Neuron (in vitro differentiated cells): ENCODE measurements around the gene LOX.

Experiments
- H2AFZ ChIP-seq: one replicate; pipeline ENCODE4 v1.6.1; 2013; ENCODE audit warnings: low read depth, mild to moderate bottlenecking, inconsistent platforms, low read length, moderate library complexity
- H3K27me3 ChIP-seq: one replicate; pipeline ENCODE4 v1.6.1; 2013; ENCODE audit warnings: low read length; ENCODE audit not compliant: insufficient read depth
- H3K36me3 ChIP-seq: one replicate; pipeline ENCODE4 v1.6.1; 2013; ENCODE audit warnings: low read length; ENCODE audit not compliant: insufficient read depth
- H3K4me1 ChIP-seq: one replicate; pipeline ENCODE4 v1.6.1; 2013; ENCODE audit warnings: low read length; ENCODE audit not compliant: insufficient read depth
- H3K4me3 ChIP-seq: 2 replicates; pipeline ENCODE4 v1.5.1; 2013; ENCODE audit warnings: mild to moderate bottlenecking, low read length, moderate library complexity
- H3K9me3 ChIP-seq: one replicate; pipeline ENCODE4 v1.6.1; 2013; ENCODE audit warnings: low read length

LOX gene

DNA sequence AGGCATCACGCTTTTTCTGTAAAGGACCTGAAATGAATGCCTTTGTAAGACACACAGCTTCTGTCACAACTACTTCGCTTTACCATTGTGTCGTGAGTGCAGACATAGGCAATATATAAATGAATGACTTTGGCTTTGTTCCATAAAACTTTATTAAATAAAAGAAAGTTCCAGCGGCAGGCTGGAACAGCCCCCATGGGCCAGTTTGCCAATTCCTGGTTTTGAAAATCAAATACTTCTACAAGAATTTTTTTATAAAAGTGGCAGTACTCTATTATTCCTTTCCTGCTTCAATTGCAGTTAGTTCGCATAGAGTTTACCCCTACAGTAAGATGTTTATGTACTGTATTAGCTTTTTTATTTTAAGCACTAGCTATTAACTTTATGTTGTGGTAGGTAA is 62.6 kb downstream of the LOX start:
- no peaks in the 10 kb centered on the region for H3K9me3 ChIP-seq
- H2AFZ ChIP-seq, result no peak overlapping the region
- no peaks in the 10 kb centered on the region for H3K27me3 ChIP-seq
- peaks cover 5% of the 10 kb centered on the region for H3K36me3 ChIP-seq
- H3K4me3 ChIP-seq, result no peak overlapping the region
- H3K4me1 ChIP-seq, result peaks cover 5% of the 10 kb centered on the region

- no peaks in the 10 kb centered on the region for H3K27me3 ChIP-seq
- peaks cover 5% of the 10 kb centered on the region for H3K4me1 ChIP-seq
- H2AFZ ChIP-seq, result no peak overlapping the region
- H3K4me3 ChIP-seq, result no peak overlapping the region
- no peaks in the 10 kb centered on the region for H3K36me3 ChIP-seq
- no peaks in the 10 kb centered on the region for H3K9me3 ChIP-seq
Observed at GRCh38 chr5:122014236-122014935, 63.7 kb downstream of the LOX start.
